IMR-90 (cell line): Measurements from ENCODE around the gene PLCG1. TPM values are rescaled to one million over a fixed set of nuclear protein-coding genes. Genes with fewer than 3 reads are reported as not detected.

Experiments
- ATAC-seq: fragments of 200-7000 bp; cut with Tn5 transposase; 2 replicates; pipeline ENCODE4 v1.9.1; 2020; ENCODE audit warnings: low read depth, mild to moderate bottlenecking, moderate library complexity
- BruUV-seq: library from RNA; stranded (reverse); fragments of 400-500 nt; replicated peaks from 2 replicates; lab custom pipeline; 2021; lab: Mats Ljungman, UMichigan
- CTCF ChIA-PET: fragments of 300-600 bp; formaldehyde crosslinking; extraction: SDS; loops from one replicate; lab custom pipeline; 2021; ENCODE audit warnings: antibody characterized with exemption; lab: Yijun Ruan, JAX
- POLR2A ChIA-PET: fragments of 300-600 bp; sonication (Branson Sonifier 250); formaldehyde crosslinking; loops from one replicate; lab custom pipeline; 2022; ENCODE audit warnings: antibody characterized with exemption; ENCODE audit not compliant: unreplicated experiment; lab: Charles Lee
- DNase-seq: peaks from one replicate; pipeline ENCODE4 v3.0.0; 2013
- H2AFZ ChIP-seq: replicated peaks from 2 replicates; pipeline ENCODE3; 2013; ENCODE audit warnings: low read length, mild to moderate bottlenecking; ENCODE audit not compliant: poor library complexity
- H2AK5ac ChIP-seq: 2 replicates; pipeline ENCODE4 v1.6.1; 2013; ENCODE audit warnings: low read depth, low read length, inconsistent platforms
- H2AK9ac ChIP-seq: replicated peaks from 2 replicates; pipeline ENCODE3; 2013; ENCODE audit warnings: mild to moderate bottlenecking, low read depth, low read length, moderate library complexity; ENCODE audit not compliant: poor library complexity
- H2BK120ac ChIP-seq: 2 replicates; pipeline ENCODE4 v1.6.1; 2013; ENCODE audit warnings: low read depth, low read length, inconsistent platforms
- H2BK15ac ChIP-seq: 3 replicates; pipeline ENCODE4 v1.6.1; 2013; ENCODE audit warnings: low read depth, low read length, inconsistent platforms
- H2BK20ac ChIP-seq: 2 replicates; pipeline ENCODE4 v1.6.1; 2013; ENCODE audit warnings: low read depth, mild to moderate bottlenecking, inconsistent platforms, low read length, moderate library complexity
- H2BK5ac ChIP-seq: 2 replicates; pipeline ENCODE4 v1.6.1; 2013; ENCODE audit warnings: mild to moderate bottlenecking, low read depth, low read length, inconsistent platforms; ENCODE audit not compliant: poor library complexity, severe bottlenecking
- H3K14ac ChIP-seq: replicated peaks from 2 replicates; pipeline ENCODE4 v1.6.1; 2013; ENCODE audit warnings: low read depth, low read length, inconsistent platforms
- H3K18ac ChIP-seq: 2 replicates; pipeline ENCODE4 v1.6.1; 2013; ENCODE audit warnings: low read depth, low read length, control low read depth
- H3K23ac ChIP-seq: 2 replicates; pipeline ENCODE4 v1.6.1; 2013; ENCODE audit warnings: low read depth, low read length, inconsistent platforms
- H3K27ac ChIP-seq: 2 replicates; pipeline ENCODE4 v1.5.1; 2013; ENCODE audit warnings: mild to moderate bottlenecking, control low read depth, low read length; ENCODE audit not compliant: insufficient read depth
- H3K27me3 ChIP-seq: 2 replicates; pipeline ENCODE4 v1.6.1; 2013; ENCODE audit warnings: low read length; ENCODE audit not compliant: control insufficient read depth, insufficient read depth
- H3K36me3 ChIP-seq: 2 replicates; pipeline ENCODE4 v1.6.1; 2013; ENCODE audit warnings: low read length, mixed read lengths; ENCODE audit not compliant: control insufficient read depth, insufficient read depth
- H3K4ac ChIP-seq: 2 replicates; pipeline ENCODE4 v1.6.1; 2013; ENCODE audit warnings: low read depth, low read length, inconsistent platforms
- H3K4me1 ChIP-seq: 2 replicates; pipeline ENCODE4 v1.6.1; 2013; ENCODE audit warnings: low read length, mixed read lengths; ENCODE audit not compliant: control insufficient read depth, insufficient read depth
- H3K4me2 ChIP-seq: 2 replicates; pipeline ENCODE4 v1.6.1; 2013; ENCODE audit warnings: low read depth, mild to moderate bottlenecking, control low read depth, low read length, moderate library complexity
- H3K4me3 ChIP-seq: 2 replicates; pipeline ENCODE4 v1.5.1; 2013; ENCODE audit warnings: low read depth, mild to moderate bottlenecking, control low read depth, low read length, moderate library complexity; ENCODE audit not compliant: insufficient read depth
- H3K56ac ChIP-seq: 2 replicates; pipeline ENCODE4 v1.6.1; 2013; ENCODE audit warnings: low read length, inconsistent platforms; ENCODE audit not compliant: insufficient read depth; ENCODE audit errors: extremely low read depth
- H3K79me1 ChIP-seq, 2 experiments: 2 replicates each; pipeline ENCODE4 v1.6.1; 2013; ENCODE audit warnings: low read length in 2 of 2, inconsistent platforms in 1 of 2, low read depth in 1 of 2
- H3K9ac ChIP-seq: 2 replicates; pipeline ENCODE4 v1.6.1; 2013; ENCODE audit warnings: low read depth, low read length, control low read depth
- H3K9me1 ChIP-seq: 2 replicates; pipeline ENCODE4 v1.6.1; 2013; ENCODE audit warnings: low read length, inconsistent platforms; ENCODE audit not compliant: insufficient read depth
- H3K9me3 ChIP-seq: 2 replicates; pipeline ENCODE4 v1.6.1; 2013; ENCODE audit warnings: low read length; ENCODE audit not compliant: control insufficient read depth, insufficient read depth
- H4K20me1 ChIP-seq: 2 replicates; pipeline ENCODE4 v1.6.1; 2013; ENCODE audit warnings: low read length, inconsistent platforms; ENCODE audit not compliant: insufficient read depth
- H4K5ac ChIP-seq: 2 replicates; pipeline ENCODE4 v1.6.1; 2013; ENCODE audit warnings: mild to moderate bottlenecking, low read depth, low read length, control low read depth
- H4K8ac ChIP-seq, 2 experiments: 2 replicates each; pipeline ENCODE4 v1.6.1; 2013; ENCODE audit warnings: low read depth in 2 of 2, low read length in 2 of 2, control low read depth in 1 of 2, inconsistent platforms in 1 of 2
- H4K91ac ChIP-seq: 2 replicates; pipeline ENCODE4 v1.6.1; 2013; ENCODE audit warnings: low read depth, low read length, inconsistent platforms; ENCODE audit not compliant: insufficient read depth
- BHLHE40 ChIP-seq: fragments of 150-350 bp; IDR thresholded peaks from 2 replicates; pipeline ENCODE4 v1.6.1; 2016; ENCODE audit warnings: mild to moderate bottlenecking, low read depth, low read length
- CEBPB ChIP-seq: IDR thresholded peaks from 2 replicates; pipeline ENCODE4 v1.6.1; 2012; ENCODE audit warnings: low read depth, low read length, improper control_type of control experiment
- CHD1 ChIP-seq: IDR thresholded peaks from 2 replicates; pipeline ENCODE4 v1.6.1; 2012; ENCODE audit warnings: low read depth, low read length, improper control_type of control experiment
- CTCF ChIP-seq: conservative IDR thresholded peaks from 2 replicates; pipeline ENCODE4 v1.5.1; 2012; ENCODE audit warnings: mild to moderate bottlenecking, low read depth, low read length, improper control_type of control experiment
- FOS ChIP-seq: fragments of 150-350 bp; IDR thresholded peaks from 2 replicates; pipeline ENCODE4 v1.6.1; 2016; ENCODE audit warnings: low read depth, low read length
- MAFK ChIP-seq: IDR thresholded peaks from 2 replicates; pipeline ENCODE4 v1.6.1; 2012; ENCODE audit warnings: low read depth, low read length, improper control_type of control experiment
- NFE2L2 ChIP-seq: fragments of 150-350 bp; IDR thresholded peaks from 2 replicates; pipeline ENCODE4 v1.6.1; 2016; ENCODE audit warnings: low read depth, mild to moderate bottlenecking, low read length
- POLR2A ChIP-seq: IDR thresholded peaks from 2 replicates; pipeline ENCODE4 v1.6.1; 2012; ENCODE audit warnings: mild to moderate bottlenecking, low read depth, low read length
- RAD21 ChIP-seq: IDR thresholded peaks from 2 replicates; pipeline ENCODE4 v1.6.1; 2012; ENCODE audit warnings: low read length, improper control_type of control experiment
- RCOR1 ChIP-seq: IDR thresholded peaks from 2 replicates; pipeline ENCODE4 v1.6.1; 2012; ENCODE audit warnings: mild to moderate bottlenecking, low read length, improper control_type of control experiment; ENCODE audit not compliant: insufficient replicate concordance
- RFX5 ChIP-seq: IDR thresholded peaks from 2 replicates; pipeline ENCODE4 v1.8.0; 2012; ENCODE audit warnings: low read depth, mild to moderate bottlenecking, low read length, moderate library complexity
- SMC3 ChIP-seq: fragments of 150-350 bp; IDR thresholded peaks from 2 replicates; pipeline ENCODE4 v1.6.1; 2016; ENCODE audit warnings: low read depth, mild to moderate bottlenecking, antibody characterized with exemption, low read length, moderate library complexity
- dilution Hi-C: fragments of 300-500 bp; cut with HindIII; formaldehyde crosslinking; loops from one replicate; pipeline ENCODE4 v1.14.3; 2018; ENCODE audit warnings: low sequenced_read_pairs; ENCODE audit not compliant: unreplicated experiment
- in situ Hi-C: fragments of 300-500 bp; cut with MboI; formaldehyde crosslinking; loops from 3 replicates; pipeline ENCODE4 v1.14.3; 2019; ENCODE audit warnings: low sequenced_read_pairs, inconsistent platforms, mixed read lengths
- intact Hi-C: fragments of 100-400 bp; cut with micrococcal nuclease; formaldehyde crosslinking; loops from 2 replicates; pipeline ENCODE4 v1.10.0; 2022
- polyA plus RNA-seq, 3 experiments: library from polyadenylated mRNA; depleted of rRNA; stranded (reverse); fragments of >200 nt; gene quantifications; 2 replicates each; pipeline ENCODE4 v1.2.3, GENCODE V29; 2012; ENCODE audit warnings: low replicate concordance in 1 of 3
- total RNA-seq: library from RNA; depleted of rRNA; stranded (reverse); fragments of >200 nt; gene quantifications from 2 replicates; pipeline ENCODE4 v1.2.3, GENCODE V29; 2012
- TF ChIP-seq, protein P1 (sequence below): fragments of 150-350 bp; IDR thresholded peaks from 2 replicates; pipeline ENCODE4 v1.6.1; 2017; ENCODE audit warnings: mild to moderate bottlenecking, antibody characterized with exemption, low read length, low read depth

PLCG1 gene
- total and polyA plus RNA-seq, 2 of the 4 experiments (the other 2 are of a cell fraction): 59.1 to 69.1 TPM

GRCh38 chr20:41222703-41223102 is 85.4 kb downstream of the PLCG1 start:
- H3K27ac ChIP-seq: no peak overlapping the region
- in situ Hi-C loops: no loop called here

More at GRCh38 chr20:41222703-41223102, 85.4 kb downstream of the PLCG1 start:
- Histone ChIP-seq H3K9me3 (no peaks in the 10 kb centered on the region), H3K18ac (no peak overlapping the region; the same call in 1 of the 2 replicates), H4K5ac (no peak overlapping the region), H3K23ac (no peak overlapping the region), H3K36me3 (no peaks in the 10 kb centered on the region), H2AK9ac (no peak overlapping the region), H3K4me2 (peak overlapping the region; percentile 69), H2BK15ac (no peak overlapping the region), H2BK120ac (no peak overlapping the region), H3K56ac (no peak overlapping the region), H3K79me1 (peaks cover 28 to 55% of the 10 kb centered on the region in 2 experiments), H3K27me3 (no peaks in the 10 kb centered on the region), H3K14ac (no peak overlapping the region), H2BK5ac (peak overlapping the region; percentile 54), H2AK5ac (no peak overlapping the region), H3K4ac (no peak overlapping the region), H3K4me3 (no peak overlapping the region), H3K4me1 (peaks cover 9% of the 10 kb centered on the region), H4K91ac (no peak overlapping the region), H4K8ac (no peak overlapping the region), H2AFZ (no peak overlapping the region), H3K9me1 (no peaks in the 10 kb centered on the region; the same call in 1 of the 2 replicates), H4K20me1 (no peaks in the 10 kb centered on the region; the same call in 1 of the 2 replicates), H2BK20ac (no peak overlapping the region), H3K9ac (no peak overlapping the region)
- POLR2A ChIA-PET: interaction anchor here (0.7 kb wide), 1 partner anchor 167 kb away, joined by 3 read pairs; no protein-coding TSS in a partner anchor
- no TSS peak for BruUV-seq
- TF ChIP-seq MAFK (no peak), RAD21 (no peak), NFE2L2 (no peak), BHLHE40 (no peak), CHD1 (no peak), CTCF (no peak), POLR2A (no peak), RCOR1 (no peak), RFX5 (no peak), CEBPB (no peak), SMC3 (no peak), FOS (no peak)
- TF ChIP-seq, protein P1, sequence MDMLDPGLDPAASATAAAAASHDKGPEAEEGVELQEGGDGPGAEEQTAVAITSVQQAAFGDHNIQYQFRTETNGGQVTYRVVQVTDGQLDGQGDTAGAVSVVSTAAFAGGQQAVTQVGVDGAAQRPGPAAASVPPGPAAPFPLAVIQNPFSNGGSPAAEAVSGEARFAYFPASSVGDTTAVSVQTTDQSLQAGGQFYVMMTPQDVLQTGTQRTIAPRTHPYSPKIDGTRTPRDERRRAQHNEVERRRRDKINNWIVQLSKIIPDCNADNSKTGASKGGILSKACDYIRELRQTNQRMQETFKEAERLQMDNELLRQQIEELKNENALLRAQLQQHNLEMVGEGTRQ: no peak
- ATAC-seq (peak; percentile 57), DNase-seq (peak; percentile 54)
- dilution Hi-C loops: no loop called here
- CTCF ChIA-PET: interaction anchor here (0.6 to 3.0 kb wide), 5 partner anchors 10 to 117 kb away, joined by 3 to 12 read pairs (median 5); no protein-coding TSS in a partner anchor
- intact Hi-C loops: loop anchor here (2.0 kb wide), 1 partner anchor 46 kb away; no protein-coding TSS in a partner anchor
